ENCODE data around the gene A2M. TPM values are rescaled to one million over a fixed set of nuclear protein-coding genes. Genes with fewer than 3 reads are reported as not detected.
A peak's percentile ranks its signal among the peaks of the same experiment; 100 is the strongest.

A2M gene
- total and polyA plus RNA-seq, 2 of the 13 experiments (the other 11 are each of a cell fraction or from before 2014, with no cell fraction given) = 2,807 to 6,551 TPM

DNA sequence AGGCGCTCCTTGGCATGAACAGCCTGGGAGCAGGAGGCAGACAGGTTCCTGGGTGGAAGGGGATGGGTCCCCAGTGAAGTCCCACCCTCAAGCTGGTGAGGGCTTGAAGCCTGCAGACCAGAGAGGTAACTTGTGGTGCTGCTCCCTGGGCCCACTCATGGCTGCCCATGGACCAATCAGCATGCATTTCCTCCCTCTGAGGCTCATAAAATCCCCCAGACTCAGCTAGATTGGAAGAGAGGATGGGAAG, 50.2 kb downstream of the A2M start (continued):
- TF ChIP-seq ZNF747 (CRISPR knock-in tag; IDR thresholded peaks at IDR 0.05; ENCODE audit: borderline replicate concordance) (no peak; the same call in 1 of the 2 replicates), SMYD3 (CRISPR knock-in tag; IDR thresholded peaks at IDR 0.05) (0 out of 2 replicates have a peak, but pooled peaks have one; percentile 9), YEATS4 (CRISPR knock-in tag; IDR thresholded peaks at IDR 0.05; ENCODE audit: borderline replicate concordance) (no peak), MXD3 (CRISPR knock-in tag; IDR thresholded peaks at IDR 0.05) (0 out of 2 replicates have a peak, but pooled peaks have one; percentile 44), STAG1 (CRISPR knock-in tag; IDR thresholded peaks at IDR 0.05) (no peak), ZNF468 (CRISPR knock-in tag; IDR thresholded peaks at IDR 0.05) (0 out of 2 replicates have a peak, but pooled peaks have one; percentile 71), ZNF3 (CRISPR knock-in tag; IDR thresholded peaks at IDR 0.05) (no peak), KDM5A (IDR thresholded peaks at IDR 0.05; ENCODE audit: borderline replicate concordance, low read length) (no peak), ZNF775 (CRISPR knock-in tag; IDR thresholded peaks at IDR 0.05; ENCODE audit: borderline replicate concordance) (no peak), AHDC1 (CRISPR knock-in tag; IDR thresholded peaks at IDR 0.05; ENCODE audit: borderline replicate concordance) (no peak), NR2F1 (CRISPR knock-in tag; IDR thresholded peaks at IDR 0.05) (no peak), CHD2 (IDR thresholded peaks at IDR 0.05; ENCODE audit: low read depth, low read length) (no peak), REL (CRISPR knock-in tag; conservative IDR thresholded peaks at IDR 0.05) (no peak), XRCC5 (optimal IDR thresholded peaks at IDR 0.05; ENCODE audit: low read length) (peak; percentile 3), ZNF761 (CRISPR knock-in tag; conservative IDR thresholded peaks at IDR 0.05) (no peak)

Data from HepG2 (cell line).